Stomach (tissue), 19 donors: ENCODE data around the gene ATP6V0C. TPM values are rescaled to one million over a fixed set of nuclear protein-coding genes. Genes with fewer than 3 reads are reported as not detected.

Experiments used
- DNase-seq, 2 donors: peaks; one replicate each; pipeline versions ENCODE4 v3.0.0 to v3.0.0-alpha.2; 2013 to 2019
- H3K27ac ChIP-seq, 5 donors: fragments of 200-600 bp in 4 of 5; sonication (generic) in 4 of 5; one replicate each; pipeline ENCODE4 v1.5.1; 2013 to 2019; ENCODE audit warnings: mild to moderate bottlenecking in 1 of 5, moderate library complexity in 1 of 5
- H3K27me3 ChIP-seq, 3 donors: fragments of 200-600 bp; sonication (generic); one replicate each; pipeline ENCODE4 v1.5.1; 2017 to 2019; ENCODE audit warnings: mixed run types in 1 of 3
- H3K36me3 ChIP-seq, 4 donors: fragments of 200-600 bp; sonication (generic); 1 replicate in 3 of 4; 2 replicates in 1 of 4; pipeline ENCODE4 v1.5.1; 2016 to 2019
- H3K4me1 ChIP-seq, 4 donors: fragments of 200-600 bp; sonication (generic); one replicate each; pipeline ENCODE4 v1.5.1; 2016 to 2019
- H3K4me3 ChIP-seq, 4 donors: fragments of 200-600 bp; sonication (generic) in 3 of 4; one replicate each; pipeline ENCODE4 v1.5.1; 2016 to 2019; ENCODE audit warnings: mild to moderate bottlenecking in 1 of 4
- H3K9me3 ChIP-seq, 4 donors: fragments of 200-600 bp; sonication (generic); one replicate each; pipeline ENCODE4 v1.5.1; 2016 to 2019
- EP300 ChIP-seq: sonication (generic); formaldehyde crosslinking; IDR thresholded peaks from one replicate; pipeline ENCODE4 v1.6.1; 2017; ENCODE audit warnings: antibody characterized with exemption
- POLR2A ChIP-seq, 4 donors: fragments of 450-650 bp; IDR thresholded peaks; one replicate each; pipeline ENCODE4 v1.6.1; 2016; ENCODE audit warnings: antibody characterized with exemption in 4 of 4, control low read depth in 2 of 4, mild to moderate bottlenecking in 1 of 4, moderate library complexity in 1 of 4
- POLR2AphosphoS5 ChIP-seq, 3 donors: sonication (generic); formaldehyde crosslinking; IDR thresholded peaks; one replicate each; pipeline ENCODE4 v1.6.1; 2016; ENCODE audit warnings: antibody characterized with exemption in 3 of 3
- WGBS, 5 donors: extraction: QIAGEN DNeasy Blood & Tissue Kit in 3 of 5; methylation state at CpG; one replicate each; pipeline versions ENCODE4 v1.1.5 to v1.1.7; 2013 to 2018; 5-methylcytosine and 5-hydroxymethylcytosine counted together
- intact Hi-C: fragments of 100-400 bp; cut with DNase I; formaldehyde crosslinking; loops from one replicate; pipeline ENCODE4 v1.15.1; 2023; ENCODE audit warnings: low total_unique reads
- long read RNA-seq, 10 donors: transcript quantifications; one replicate each; lab custom pipeline, GENCODE V29; 2026
- polyA plus RNA-seq, 3 donors: library from polyadenylated mRNA; stranded (reverse); fragments of 200-250 nt; gene quantifications; one replicate each; pipeline ENCODE4 v1.2.3, GENCODE V29; 2013
- total RNA-seq, 5 donors: library from RNA; depleted of rRNA; stranded (reverse); fragments of >200 nt; gene quantifications; one replicate each; pipeline versions ENCODE4 v1.1.0 to v1.2.3, GENCODE V29; 2014 to 2016
- TF ChIP-seq, protein P1 (sequence below), 7 experiments: fragments of 450-650 bp in 4 of 7; fragments of 200-600 bp in 3 of 7; sonication (generic) in 3 of 7; IDR thresholded peaks; one replicate each; pipeline ENCODE4 v1.5.1; 2016 to 2019; ENCODE audit warnings: antibody characterized with exemption in 7 of 7, control low read depth in 2 of 7, mild to moderate bottlenecking in 1 of 7
- donor health status: healthy with polysubstance abuse.
- donor health status: Bipolar disorder and iron deficiency.
- donor health status: healthy.

Gene ATP6V0C
- 100 to 1,000 TPM in 2 of 5 donors, 10 to 100 TPM in 2, 1 to 10 TPM in 1; 8.1 to 169 (median 68.3) TPM for total RNA-seq
- 100 to 1,000 TPM in 1 of 3 donors, 10 to 100 TPM in 2; 49.8 to 113 (median 82.3) TPM for polyA plus RNA-seq
- long read RNA-seq, donor 1, transcript ATP6V0C-201 (3 exons, 1,175 nt) = major isoform, 49 of 67 reads
- long read RNA-seq, donor 1, partial matches to known transcripts = 15 of 67 reads
- long read RNA-seq, donor 1, other reads (novel, unspliced or antisense) = 0 of 67 reads
- long read RNA-seq, donor 2, transcript ATP6V0C-201 (3 exons, 1,175 nt) = major isoform, 70 of 73 reads
- long read RNA-seq, donor 2, partial matches to known transcripts = 0 of 73 reads
- long read RNA-seq, donor 2, other reads (novel, unspliced or antisense) = 0 of 73 reads
- long read RNA-seq, donor 3, transcript ATP6V0C-201 (3 exons, 1,175 nt) = major isoform, 54 of 56 reads
- long read RNA-seq, donor 3, partial matches to known transcripts = 0 of 56 reads
- long read RNA-seq, donor 3, other reads (novel, unspliced or antisense) = 0 of 56 reads
- long read RNA-seq, donor 4, transcript ATP6V0C-201 (3 exons, 1,175 nt) = major isoform, 7 of 7 reads
- long read RNA-seq, donor 4, partial matches to known transcripts = 0 of 7 reads
- long read RNA-seq, donor 4, other reads (novel, unspliced or antisense) = 0 of 7 reads
- long read RNA-seq, donor 5, transcript ATP6V0C-202 (2 exons, 1,081 nt) = minor isoform, 13 of 131 reads
- long read RNA-seq, donor 5, transcript ATP6V0C-201 (3 exons, 1,175 nt) = major isoform, 109 of 131 reads
- long read RNA-seq, donor 5, partial matches to known transcripts = 9 of 131 reads
- long read RNA-seq, donor 5, other reads (novel, unspliced or antisense) = 0 of 131 reads
- long read RNA-seq, donor 6, transcript ATP6V0C-201 (3 exons, 1,175 nt) = major isoform, 154 of 161 reads
- long read RNA-seq, donor 6, transcript ATP6V0C-202 (2 exons, 1,081 nt) = minor isoform, 7 of 161 reads
- long read RNA-seq, donor 6, partial matches to known transcripts = 0 of 161 reads
- long read RNA-seq, donor 6, other reads (novel, unspliced or antisense) = 0 of 161 reads
- long read RNA-seq, donor 7, transcript ATP6V0C-202 (2 exons, 1,081 nt) = minor isoform, 12 of 119 reads
- long read RNA-seq, donor 7, transcript ATP6V0C-201 (3 exons, 1,175 nt) = major isoform, 102 of 119 reads
- long read RNA-seq, donor 7, partial matches to known transcripts = 5 of 119 reads
- long read RNA-seq, donor 7, other reads (novel, unspliced or antisense) = 0 of 119 reads
- long read RNA-seq, donor 8, transcript ATP6V0C-201 (3 exons, 1,175 nt) = major isoform, 76 of 110 reads
- long read RNA-seq, donor 8, transcript ATP6V0C-202 (2 exons, 1,081 nt) = minor isoform, 7 of 110 reads
- long read RNA-seq, donor 8, partial matches to known transcripts = 26 of 110 reads
- long read RNA-seq, donor 8, other reads (novel, unspliced or antisense) = 0 of 110 reads
- long read RNA-seq, donor 9, transcript ATP6V0C-201 (3 exons, 1,175 nt) = major isoform, 75 of 90 reads
- long read RNA-seq, donor 9, transcript ATP6V0C-202 (2 exons, 1,081 nt) = minor isoform, 10 of 90 reads
- long read RNA-seq, donor 9, partial matches to known transcripts = 5 of 90 reads
- long read RNA-seq, donor 9, other reads (novel, unspliced or antisense) = 0 of 90 reads
- long read RNA-seq, donor 10, transcript ATP6V0C-201 (3 exons, 1,175 nt) = major isoform, 45 of 48 reads
- long read RNA-seq, donor 10, partial matches to known transcripts = 0 of 48 reads
- long read RNA-seq, donor 10, other reads (novel, unspliced or antisense) = 0 of 48 reads

DNA sequence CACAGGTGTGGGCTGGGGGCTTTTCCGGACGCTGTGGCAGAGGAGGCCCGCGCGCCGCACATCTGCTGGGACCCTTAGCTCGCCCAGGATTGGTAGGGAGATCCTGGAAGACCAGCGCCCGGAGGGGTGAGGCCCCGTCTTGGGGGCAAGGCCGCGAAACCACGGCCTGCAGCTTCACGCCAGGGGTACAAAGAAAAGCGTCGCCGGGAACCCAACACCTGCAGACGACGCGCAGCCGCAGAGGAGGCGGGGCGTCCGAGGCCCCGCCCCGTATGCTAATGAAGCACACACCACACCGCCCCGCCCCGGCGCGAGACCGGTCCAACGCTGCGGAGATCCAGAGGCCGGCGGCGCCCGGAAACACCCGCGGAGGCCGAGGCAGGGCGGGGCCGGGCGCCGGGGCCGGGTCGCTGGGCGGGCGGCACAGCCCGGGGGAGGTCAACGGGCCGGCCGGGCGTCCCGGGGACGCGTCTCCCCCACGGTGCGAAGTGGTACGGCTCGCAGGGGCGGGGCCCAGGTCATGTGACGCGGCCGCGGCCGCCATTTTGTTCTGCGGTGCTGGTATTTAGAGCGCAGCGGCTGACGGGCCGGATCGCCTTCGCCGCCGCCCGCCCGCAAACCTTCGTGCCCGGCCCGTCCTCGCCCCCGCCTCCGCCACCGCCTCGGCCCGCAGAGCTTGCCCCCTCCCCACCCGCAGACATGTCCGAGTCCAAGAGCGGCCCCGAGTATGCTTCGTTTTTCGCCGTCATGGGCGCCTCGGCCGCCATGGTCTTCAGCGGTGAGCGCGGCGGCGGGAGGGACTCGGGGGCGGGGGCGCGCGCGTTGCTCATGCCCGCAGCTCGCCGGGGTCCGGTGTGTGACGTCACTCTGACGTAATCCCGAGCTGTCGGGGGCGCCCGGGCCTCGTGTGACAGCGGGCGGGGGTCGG, at the start of gene ATP6V0C:
ATP6V0C (plus strand) TSS at position 548 of the 928 bp plus-strand sequence; CDS start at position 700, 152 bp downstream.
- H3K9me3 ChIP-seq = no peaks in the 10 kb centered on the region
- peak within 1 kb of the TSS; percentile 96 to 99 (median 99) for H3K27ac ChIP-seq
- peak within 1 kb of the TSS; percentile 67 to 100 (median 86) for H3K4me3 ChIP-seq
- intact Hi-C loops = no loop called here
- TF ChIP-seq POLR2AphosphoS5 (IDR thresholded peaks at IDR 0.05) = peak; percentile 83 to 90 (median 87)
- TF ChIP-seq, protein P1, sequence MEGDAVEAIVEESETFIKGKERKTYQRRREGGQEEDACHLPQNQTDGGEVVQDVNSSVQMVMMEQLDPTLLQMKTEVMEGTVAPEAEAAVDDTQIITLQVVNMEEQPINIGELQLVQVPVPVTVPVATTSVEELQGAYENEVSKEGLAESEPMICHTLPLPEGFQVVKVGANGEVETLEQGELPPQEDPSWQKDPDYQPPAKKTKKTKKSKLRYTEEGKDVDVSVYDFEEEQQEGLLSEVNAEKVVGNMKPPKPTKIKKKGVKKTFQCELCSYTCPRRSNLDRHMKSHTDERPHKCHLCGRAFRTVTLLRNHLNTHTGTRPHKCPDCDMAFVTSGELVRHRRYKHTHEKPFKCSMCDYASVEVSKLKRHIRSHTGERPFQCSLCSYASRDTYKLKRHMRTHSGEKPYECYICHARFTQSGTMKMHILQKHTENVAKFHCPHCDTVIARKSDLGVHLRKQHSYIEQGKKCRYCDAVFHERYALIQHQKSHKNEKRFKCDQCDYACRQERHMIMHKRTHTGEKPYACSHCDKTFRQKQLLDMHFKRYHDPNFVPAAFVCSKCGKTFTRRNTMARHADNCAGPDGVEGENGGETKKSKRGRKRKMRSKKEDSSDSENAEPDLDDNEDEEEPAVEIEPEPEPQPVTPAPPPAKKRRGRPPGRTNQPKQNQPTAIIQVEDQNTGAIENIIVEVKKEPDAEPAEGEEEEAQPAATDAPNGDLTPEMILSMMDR (IDR thresholded peaks at IDR 0.05) = no peak
- peak in 1 of 4 donors; percentile 70 for TF ChIP-seq POLR2A (IDR thresholded peaks at IDR 0.05)
- WGBS, 5 donors = 0 to 4% (median 1%) methylated on average over 5 to 122 of the region's 122 CpGs
- H3K27me3 ChIP-seq = no peaks in the 10 kb centered on the region
- peaks cover 0 to 8% (median 0%) of the 10 kb centered on the region in 4 donors for H3K36me3 ChIP-seq
- DNase-seq = peak; percentile 97
- peaks cover 56 to 74% (median 66%) of the 10 kb centered on the region in 4 donors for H3K4me1 ChIP-seq

DNA sequence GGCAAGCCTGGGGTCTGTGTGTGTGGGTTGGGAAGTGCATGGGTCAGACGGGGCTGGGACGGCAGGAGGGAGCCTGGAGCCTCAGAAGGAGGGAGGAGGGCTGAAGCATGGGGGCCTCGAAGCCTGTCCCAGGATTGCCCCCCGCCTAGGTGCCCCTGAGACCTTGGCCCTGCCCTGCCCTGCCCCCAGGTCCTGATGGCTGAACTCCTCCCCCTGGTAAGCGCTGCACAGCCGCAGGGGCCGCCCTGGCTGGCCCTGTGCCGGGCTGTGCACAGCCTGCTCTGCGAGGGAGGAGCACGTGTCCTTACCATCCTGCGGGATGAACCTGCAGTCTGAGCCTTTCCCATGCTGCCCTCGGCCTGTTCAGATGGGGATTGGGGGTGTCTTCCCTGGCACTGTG, 49.4 kb upstream of the ATP6V0C start:
- WGBS, 5 donors = 81 to 87% (median 85%) methylated on average over 11 to 12 of the region's 12 CpGs
- no peaks in the 10 kb centered on the region for H3K9me3 ChIP-seq
- TF ChIP-seq POLR2AphosphoS5 (IDR thresholded peaks at IDR 0.05) = no peak
- TF ChIP-seq, protein P1 (IDR thresholded peaks at IDR 0.05) = no peak
- TF ChIP-seq EP300 = no peak
- TF ChIP-seq POLR2A (IDR thresholded peaks at IDR 0.05) = no peak
- no peaks in the 10 kb centered on the region for H3K36me3 ChIP-seq
- H3K4me1 ChIP-seq = peaks cover 25 to 38% (median 37%) of the 10 kb centered on the region in 4 donors
- peaks cover 0 to 28% (median 20%) of the 10 kb centered on the region in 3 donors for H3K27me3 ChIP-seq
- no peak overlapping the region for H3K27ac ChIP-seq
- intact Hi-C loops = no loop called here
- no peak for DNase-seq
- H3K4me3 ChIP-seq = no peak overlapping the region

DNA sequence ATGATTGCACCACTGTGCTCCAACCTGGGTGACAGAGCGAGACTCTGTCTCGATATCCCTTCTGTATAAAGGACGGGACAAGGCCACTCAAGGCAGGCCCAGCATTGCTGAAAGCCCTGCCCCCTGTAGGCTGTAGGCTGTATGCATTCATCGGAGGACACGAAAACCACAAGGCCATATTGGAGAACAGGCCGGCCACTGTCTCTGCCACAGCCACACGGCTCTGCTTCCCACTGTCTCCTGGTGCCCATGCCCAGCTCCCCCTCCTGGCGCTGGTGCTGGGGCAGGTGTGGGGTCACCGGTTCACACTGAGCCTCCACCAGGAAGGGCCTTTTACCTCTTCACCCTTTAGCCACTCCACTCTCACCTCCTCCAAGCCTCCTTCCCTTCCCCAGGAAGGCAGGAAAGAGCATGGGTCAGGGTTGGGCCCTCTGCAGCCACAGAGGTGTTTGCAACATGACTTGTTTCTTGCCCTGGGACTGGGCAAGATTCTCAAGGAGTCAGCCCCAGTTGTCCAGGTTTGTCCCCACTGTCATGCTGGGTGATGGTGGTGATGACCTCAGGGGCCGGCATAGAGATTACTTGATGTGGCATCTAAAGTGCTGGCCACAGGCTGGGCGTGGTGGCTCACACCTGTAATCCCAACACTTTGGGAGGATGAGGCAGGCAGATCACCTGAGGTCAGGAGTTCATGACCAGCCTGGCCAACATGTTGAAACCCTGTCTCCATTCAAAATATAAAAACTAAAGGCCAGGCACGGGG, 47.9 kb upstream of the ATP6V0C start:
- intact Hi-C loops = no loop called here
- no peak overlapping the region for H3K27ac ChIP-seq
- DNase-seq = no peak
- 85 to 91% (median 88%) methylated on average over 10 to 12 of the region's 12 CpGs for WGBS, 5 donors
- H3K36me3 ChIP-seq = no peaks in the 10 kb centered on the region
- H3K27me3 ChIP-seq = peaks cover 0 to 43% (median 35%) of the 10 kb centered on the region in 3 donors
- H3K4me3 ChIP-seq = no peak overlapping the region
- no peaks in the 10 kb centered on the region for H3K9me3 ChIP-seq
- no peak for TF ChIP-seq POLR2AphosphoS5 (IDR thresholded peaks at IDR 0.05)
- TF ChIP-seq, protein P1 (IDR thresholded peaks at IDR 0.05) = no peak
- no peak for TF ChIP-seq EP300
- TF ChIP-seq POLR2A (IDR thresholded peaks at IDR 0.05) = no peak
- peaks cover 18 to 33% (median 27%) of the 10 kb centered on the region in 4 donors for H3K4me1 ChIP-seq
